IMR-90 (cell line): ENCODE results near the gene HS6ST2. TPM values are rescaled to one million over a fixed set of nuclear protein-coding genes. Genes with fewer than 3 reads are reported as not detected.

Source experiments
- ATAC-seq: fragments of 200-7000 bp; cut with Tn5 transposase; 2 replicates; pipeline ENCODE4 v1.9.1; 2020; ENCODE audit warnings: low read depth, mild to moderate bottlenecking, moderate library complexity
- BruUV-seq: library from RNA; stranded (reverse); fragments of 400-500 nt; replicated peaks from 2 replicates; lab custom pipeline; 2021; lab: Mats Ljungman, UMichigan
- CTCF ChIA-PET: fragments of 300-600 bp; formaldehyde crosslinking; extraction: SDS; loops from one replicate; lab custom pipeline; 2021; ENCODE audit warnings: antibody characterized with exemption; lab: Yijun Ruan, JAX
- POLR2A ChIA-PET: fragments of 300-600 bp; sonication (Branson Sonifier 250); formaldehyde crosslinking; loops from one replicate; lab custom pipeline; 2022; ENCODE audit warnings: antibody characterized with exemption; ENCODE audit not compliant: unreplicated experiment; lab: Charles Lee
- DNase-seq: peaks from one replicate; pipeline ENCODE4 v3.0.0; 2013
- H2AFZ ChIP-seq: replicated peaks from 2 replicates; pipeline ENCODE3; 2013; ENCODE audit warnings: low read length, mild to moderate bottlenecking; ENCODE audit not compliant: poor library complexity
- H2AK5ac ChIP-seq: 2 replicates; pipeline ENCODE4 v1.6.1; 2013; ENCODE audit warnings: low read depth, low read length, inconsistent platforms
- H2AK9ac ChIP-seq: replicated peaks from 2 replicates; pipeline ENCODE3; 2013; ENCODE audit warnings: mild to moderate bottlenecking, low read depth, low read length, moderate library complexity; ENCODE audit not compliant: poor library complexity
- H2BK120ac ChIP-seq: 2 replicates; pipeline ENCODE4 v1.6.1; 2013; ENCODE audit warnings: low read depth, low read length, inconsistent platforms
- H2BK15ac ChIP-seq: 3 replicates; pipeline ENCODE4 v1.6.1; 2013; ENCODE audit warnings: low read depth, low read length, inconsistent platforms
- H2BK20ac ChIP-seq: 2 replicates; pipeline ENCODE4 v1.6.1; 2013; ENCODE audit warnings: low read depth, mild to moderate bottlenecking, inconsistent platforms, low read length, moderate library complexity
- H2BK5ac ChIP-seq: 2 replicates; pipeline ENCODE4 v1.6.1; 2013; ENCODE audit warnings: mild to moderate bottlenecking, low read depth, low read length, inconsistent platforms; ENCODE audit not compliant: poor library complexity, severe bottlenecking
- H3K14ac ChIP-seq: replicated peaks from 2 replicates; pipeline ENCODE4 v1.6.1; 2013; ENCODE audit warnings: low read depth, low read length, inconsistent platforms
- H3K18ac ChIP-seq: 2 replicates; pipeline ENCODE4 v1.6.1; 2013; ENCODE audit warnings: low read depth, low read length, control low read depth
- H3K23ac ChIP-seq: 2 replicates; pipeline ENCODE4 v1.6.1; 2013; ENCODE audit warnings: low read depth, low read length, inconsistent platforms
- H3K27ac ChIP-seq: 2 replicates; pipeline ENCODE4 v1.5.1; 2013; ENCODE audit warnings: mild to moderate bottlenecking, control low read depth, low read length; ENCODE audit not compliant: insufficient read depth
- H3K27me3 ChIP-seq: 2 replicates; pipeline ENCODE4 v1.6.1; 2013; ENCODE audit warnings: low read length; ENCODE audit not compliant: control insufficient read depth, insufficient read depth
- H3K36me3 ChIP-seq: 2 replicates; pipeline ENCODE4 v1.6.1; 2013; ENCODE audit warnings: low read length, mixed read lengths; ENCODE audit not compliant: control insufficient read depth, insufficient read depth
- H3K4ac ChIP-seq: 2 replicates; pipeline ENCODE4 v1.6.1; 2013; ENCODE audit warnings: low read depth, low read length, inconsistent platforms
- H3K4me1 ChIP-seq: 2 replicates; pipeline ENCODE4 v1.6.1; 2013; ENCODE audit warnings: low read length, mixed read lengths; ENCODE audit not compliant: control insufficient read depth, insufficient read depth
- H3K4me2 ChIP-seq: 2 replicates; pipeline ENCODE4 v1.6.1; 2013; ENCODE audit warnings: low read depth, mild to moderate bottlenecking, control low read depth, low read length, moderate library complexity
- H3K4me3 ChIP-seq: 2 replicates; pipeline ENCODE4 v1.5.1; 2013; ENCODE audit warnings: low read depth, mild to moderate bottlenecking, control low read depth, low read length, moderate library complexity; ENCODE audit not compliant: insufficient read depth
- H3K56ac ChIP-seq: 2 replicates; pipeline ENCODE4 v1.6.1; 2013; ENCODE audit warnings: low read length, inconsistent platforms; ENCODE audit not compliant: insufficient read depth; ENCODE audit errors: extremely low read depth
- H3K79me1 ChIP-seq, 2 experiments: 2 replicates each; pipeline ENCODE4 v1.6.1; 2013; ENCODE audit warnings: low read length in 2 of 2, inconsistent platforms in 1 of 2, low read depth in 1 of 2
- H3K9ac ChIP-seq: 2 replicates; pipeline ENCODE4 v1.6.1; 2013; ENCODE audit warnings: low read depth, low read length, control low read depth
- H3K9me1 ChIP-seq: 2 replicates; pipeline ENCODE4 v1.6.1; 2013; ENCODE audit warnings: low read length, inconsistent platforms; ENCODE audit not compliant: insufficient read depth
- H3K9me3 ChIP-seq: 2 replicates; pipeline ENCODE4 v1.6.1; 2013; ENCODE audit warnings: low read length; ENCODE audit not compliant: control insufficient read depth, insufficient read depth
- H4K20me1 ChIP-seq: 2 replicates; pipeline ENCODE4 v1.6.1; 2013; ENCODE audit warnings: low read length, inconsistent platforms; ENCODE audit not compliant: insufficient read depth
- H4K5ac ChIP-seq: 2 replicates; pipeline ENCODE4 v1.6.1; 2013; ENCODE audit warnings: mild to moderate bottlenecking, low read depth, low read length, control low read depth
- H4K8ac ChIP-seq, 2 experiments: 2 replicates each; pipeline ENCODE4 v1.6.1; 2013; ENCODE audit warnings: low read depth in 2 of 2, low read length in 2 of 2, control low read depth in 1 of 2, inconsistent platforms in 1 of 2
- H4K91ac ChIP-seq: 2 replicates; pipeline ENCODE4 v1.6.1; 2013; ENCODE audit warnings: low read depth, low read length, inconsistent platforms; ENCODE audit not compliant: insufficient read depth
- BHLHE40 ChIP-seq: fragments of 150-350 bp; IDR thresholded peaks from 2 replicates; pipeline ENCODE4 v1.6.1; 2016; ENCODE audit warnings: mild to moderate bottlenecking, low read depth, low read length
- CEBPB ChIP-seq: IDR thresholded peaks from 2 replicates; pipeline ENCODE4 v1.6.1; 2012; ENCODE audit warnings: low read depth, low read length, improper control_type of control experiment
- CHD1 ChIP-seq: IDR thresholded peaks from 2 replicates; pipeline ENCODE4 v1.6.1; 2012; ENCODE audit warnings: low read depth, low read length, improper control_type of control experiment
- CTCF ChIP-seq: conservative IDR thresholded peaks from 2 replicates; pipeline ENCODE4 v1.5.1; 2012; ENCODE audit warnings: mild to moderate bottlenecking, low read depth, low read length, improper control_type of control experiment
- FOS ChIP-seq: fragments of 150-350 bp; IDR thresholded peaks from 2 replicates; pipeline ENCODE4 v1.6.1; 2016; ENCODE audit warnings: low read depth, low read length
- MAFK ChIP-seq: IDR thresholded peaks from 2 replicates; pipeline ENCODE4 v1.6.1; 2012; ENCODE audit warnings: low read depth, low read length, improper control_type of control experiment
- MAZ ChIP-seq: IDR thresholded peaks from 2 replicates; pipeline ENCODE4 v1.6.1; 2012; ENCODE audit warnings: low read depth, mild to moderate bottlenecking, low read length, improper control_type of control experiment, moderate library complexity, borderline replicate concordance
- MXI1 ChIP-seq: IDR thresholded peaks from 2 replicates; pipeline ENCODE4 v1.6.1; 2012; ENCODE audit warnings: low read depth, mild to moderate bottlenecking, low read length, moderate library complexity, borderline replicate concordance
- NFE2L2 ChIP-seq: fragments of 150-350 bp; IDR thresholded peaks from 2 replicates; pipeline ENCODE4 v1.6.1; 2016; ENCODE audit warnings: low read depth, mild to moderate bottlenecking, low read length
- POLR2A ChIP-seq: IDR thresholded peaks from 2 replicates; pipeline ENCODE4 v1.6.1; 2012; ENCODE audit warnings: mild to moderate bottlenecking, low read depth, low read length
- RAD21 ChIP-seq: IDR thresholded peaks from 2 replicates; pipeline ENCODE4 v1.6.1; 2012; ENCODE audit warnings: low read length, improper control_type of control experiment
- SMC3 ChIP-seq: fragments of 150-350 bp; IDR thresholded peaks from 2 replicates; pipeline ENCODE4 v1.6.1; 2016; ENCODE audit warnings: low read depth, mild to moderate bottlenecking, antibody characterized with exemption, low read length, moderate library complexity
- WGBS, 2 experiments: methylation state at CpG; one replicate each; pipeline versions ENCODE4 v1.1.5 to v1.1.7; 2013; ENCODE audit warnings: missing lambda C conversion rate in 2 of 2; ENCODE audit not compliant: insufficient read length in 1 of 2; ENCODE audit errors: extremely low coverage in 2 of 2; 5-methylcytosine and 5-hydroxymethylcytosine counted together
- dilution Hi-C: fragments of 300-500 bp; cut with HindIII; formaldehyde crosslinking; loops from one replicate; pipeline ENCODE4 v1.14.3; 2018; ENCODE audit warnings: low sequenced_read_pairs; ENCODE audit not compliant: unreplicated experiment
- in situ Hi-C: fragments of 300-500 bp; cut with MboI; formaldehyde crosslinking; loops from 3 replicates; pipeline ENCODE4 v1.14.3; 2019; ENCODE audit warnings: low sequenced_read_pairs, inconsistent platforms, mixed read lengths
- intact Hi-C: fragments of 100-400 bp; cut with micrococcal nuclease; formaldehyde crosslinking; loops from 2 replicates; pipeline ENCODE4 v1.10.0; 2022
- polyA plus RNA-seq, 3 experiments: library from polyadenylated mRNA; depleted of rRNA; stranded (reverse); fragments of >200 nt; gene quantifications; 2 replicates each; pipeline ENCODE4 v1.2.3, GENCODE V29; 2012; ENCODE audit warnings: low replicate concordance in 1 of 3
- total RNA-seq: library from RNA; depleted of rRNA; stranded (reverse); fragments of >200 nt; gene quantifications from 2 replicates; pipeline ENCODE4 v1.2.3, GENCODE V29; 2012

The HS6ST2 gene
- total and polyA plus RNA-seq, 2 of the 4 experiments (the other 2 are of a cell fraction), result not detected

DNA sequence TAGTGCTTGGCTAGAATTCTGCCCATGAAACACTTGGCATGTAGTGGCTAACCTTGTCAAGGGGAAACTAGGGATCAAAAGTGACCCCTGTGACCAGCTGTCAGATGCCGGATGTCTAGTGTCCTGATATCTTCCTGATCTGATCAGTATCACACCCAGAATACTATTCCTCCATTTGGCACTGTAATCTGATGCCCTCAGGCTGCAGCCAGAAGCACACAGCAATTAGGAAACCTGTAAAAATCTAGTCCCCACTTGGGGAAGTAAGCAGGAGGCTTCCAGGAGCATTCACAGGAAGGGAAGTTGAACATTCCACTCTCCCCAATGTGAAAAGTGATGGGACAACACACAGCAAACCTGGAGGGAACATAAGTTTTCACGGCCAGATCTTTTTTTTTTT lies 125.1 kb downstream of the HS6ST2 start:
- H4K8ac ChIP-seq, result no peak overlapping the region
- H3K56ac ChIP-seq, result no peak overlapping the region
- no peak overlapping the region for H3K4me3 ChIP-seq
- CTCF ChIA-PET, result no interaction called here
- intact Hi-C loops (no loop called here), in situ Hi-C loops (no loop called here), dilution Hi-C loops (no loop called here)
- no peak overlapping the region for H3K23ac ChIP-seq
- no peak overlapping the region for H3K18ac ChIP-seq
- TF ChIP-seq POLR2A, result no peak
- no peak for TF ChIP-seq MAFK
- TF ChIP-seq CEBPB, result no peak
- no peak for TF ChIP-seq CTCF
- TF ChIP-seq FOS, result no peak
- TF ChIP-seq MXI1, result no peak
- TF ChIP-seq SMC3, result no peak
- TF ChIP-seq BHLHE40, result no peak
- no peak for TF ChIP-seq CHD1
- no peak for TF ChIP-seq NFE2L2
- no peak for TF ChIP-seq MAZ
- TF ChIP-seq RAD21, result no peak
- no peak overlapping the region for H4K5ac ChIP-seq
- no peak overlapping the region for H3K27ac ChIP-seq
- no peaks in the 10 kb centered on the region for H4K20me1 ChIP-seq
- BruUV-seq, result no TSS peak
- no peak overlapping the region for H3K14ac ChIP-seq
- POLR2A ChIA-PET, result no interaction called here
- H2BK15ac ChIP-seq, result no peak overlapping the region
- H3K79me1 ChIP-seq, result no peaks in the 10 kb centered on the region
- no peak for DNase-seq
- H2AK5ac ChIP-seq, result no peak overlapping the region
- H3K4me1 ChIP-seq, result no peaks in the 10 kb centered on the region
- no peak overlapping the region for H2BK120ac ChIP-seq
- H3K4ac ChIP-seq, result no peak overlapping the region
- no peak overlapping the region for H2BK20ac ChIP-seq
- WGBS, 2 experiments, result no CpG with 5 or more reads among the region's 2 CpGs
- no peaks in the 10 kb centered on the region for H3K36me3 ChIP-seq
- H4K91ac ChIP-seq, result no peak overlapping the region
- ATAC-seq, result no peak
- H2BK5ac ChIP-seq, result no peak overlapping the region
- H3K9me1 ChIP-seq, result no peaks in the 10 kb centered on the region
- H3K4me2 ChIP-seq, result no peak overlapping the region
- no peak overlapping the region for H3K9ac ChIP-seq
- no peaks in the 10 kb centered on the region; the same call in 1 of the 2 replicates for H3K9me3 ChIP-seq
- H2AK9ac ChIP-seq, result no peak overlapping the region
- peaks cover 4% of the 10 kb centered on the region; the same call in 1 of the 2 replicates for H3K27me3 ChIP-seq
- H2AFZ ChIP-seq, result no peak overlapping the region
